Activated effector memory CD4-positive, alpha-beta T cell treated with Interleukin-2 at 50 U/mL for 16 hours (primary cell): ENCODE results near the gene PI4K2A.

ENCODE experiments used
- DNase-seq: peaks from one replicate; pipeline ENCODE4 v3.0.0-alpha.2; 2020

PI4K2A gene

DNA sequence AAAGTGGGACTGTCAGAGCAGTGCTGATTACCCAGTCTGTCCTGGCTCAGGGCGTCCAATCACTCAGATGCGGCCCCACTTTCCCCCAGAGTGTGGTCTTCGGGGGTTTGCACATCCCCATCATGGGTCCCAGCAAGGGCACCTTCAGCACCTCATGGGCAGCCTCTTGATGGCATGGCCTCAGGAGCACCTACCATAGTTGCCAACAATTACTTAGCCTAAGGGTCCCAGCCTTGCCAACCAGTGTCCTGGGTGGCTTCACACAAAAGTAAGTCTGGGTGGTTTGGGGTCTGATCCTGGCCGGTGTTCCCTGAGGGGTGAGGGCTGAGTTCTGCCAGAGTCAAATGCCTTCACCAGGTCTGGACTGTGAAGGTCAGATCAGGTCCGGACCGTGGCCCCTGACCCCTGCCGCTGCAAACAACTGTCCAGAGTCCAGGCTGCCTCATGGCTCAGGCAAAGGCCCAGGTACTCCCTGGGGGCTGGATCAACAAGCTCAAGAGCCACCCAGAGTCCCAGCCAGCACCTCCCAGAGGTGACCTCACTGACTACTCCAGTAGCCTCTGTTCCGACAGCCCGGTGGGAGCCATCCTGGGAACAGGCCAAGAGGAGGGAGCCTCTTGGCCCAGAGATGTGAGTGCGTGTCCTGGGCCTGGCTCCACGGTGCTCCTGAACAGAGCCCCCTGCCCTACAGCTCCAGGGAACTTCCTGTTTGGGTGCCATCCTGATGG is 66.8 kb downstream of the PI4K2A start:
- DNase-seq = no peak

DNA sequence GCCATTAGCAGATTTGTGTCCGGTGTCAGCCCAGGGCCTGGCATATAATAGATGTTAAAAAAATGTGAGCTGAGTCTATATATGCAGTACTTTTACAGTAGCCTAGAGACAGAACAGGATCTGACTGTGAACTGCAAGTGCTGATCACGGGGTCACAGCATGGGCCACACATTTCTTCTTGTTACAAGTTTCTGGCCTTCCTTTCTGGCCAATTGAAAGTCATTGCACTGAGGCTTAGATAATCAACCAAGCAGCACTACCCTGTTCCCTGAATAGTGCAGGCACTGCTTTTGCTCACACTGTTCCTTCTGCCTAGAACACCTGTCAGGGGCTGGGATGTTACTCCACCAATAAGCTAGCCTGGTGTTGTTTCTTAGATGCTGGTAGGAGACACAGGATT is 67.7 kb downstream of the PI4K2A start:
- no peak for DNase-seq

DNA sequence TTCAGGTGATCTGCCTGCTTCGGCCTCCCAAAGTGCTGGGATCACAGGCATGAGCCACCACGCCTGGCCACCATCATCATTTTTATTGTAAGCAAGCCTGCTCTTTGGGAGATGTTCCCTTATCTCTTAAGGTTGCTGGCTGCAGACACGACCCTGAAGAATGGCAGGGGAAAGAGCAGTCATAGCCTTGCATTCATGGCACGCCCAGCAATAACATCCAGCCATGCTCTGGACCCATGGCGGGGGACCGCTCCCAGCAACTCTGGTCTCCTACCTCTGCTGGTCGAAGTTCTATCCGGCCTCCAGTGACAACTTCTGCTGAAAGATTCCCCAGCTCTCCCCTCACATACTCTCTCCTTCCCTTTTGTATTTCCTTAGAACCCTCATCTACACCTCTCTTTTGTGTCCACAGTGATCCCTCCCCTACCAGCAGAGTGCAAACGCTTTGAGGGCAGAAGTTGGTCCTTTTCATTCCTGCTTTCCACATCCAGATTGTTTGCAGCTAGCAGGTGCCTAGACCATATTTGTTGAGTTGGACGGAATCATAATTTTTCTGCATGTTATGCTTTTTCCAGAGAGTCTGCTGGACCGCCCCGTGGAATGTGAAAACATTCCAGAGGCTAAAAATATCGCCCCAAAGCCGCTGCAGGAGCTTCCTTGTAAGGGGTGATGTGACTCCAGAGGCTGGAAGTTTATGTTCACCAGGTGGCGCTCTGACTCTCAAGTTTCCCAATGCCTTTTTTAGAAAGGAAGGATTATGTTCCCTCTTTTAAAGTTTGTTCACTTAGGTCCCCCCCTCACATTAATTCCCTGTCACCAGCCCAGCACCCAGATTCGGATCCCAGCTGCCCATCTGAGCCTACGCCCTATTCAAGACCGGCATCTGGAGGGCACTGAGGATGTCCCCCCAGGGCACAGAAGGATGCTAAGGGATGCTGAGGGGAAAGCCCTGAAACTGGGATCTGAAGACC is 68.8 kb downstream of the PI4K2A start:
- no peak for DNase-seq

DNA sequence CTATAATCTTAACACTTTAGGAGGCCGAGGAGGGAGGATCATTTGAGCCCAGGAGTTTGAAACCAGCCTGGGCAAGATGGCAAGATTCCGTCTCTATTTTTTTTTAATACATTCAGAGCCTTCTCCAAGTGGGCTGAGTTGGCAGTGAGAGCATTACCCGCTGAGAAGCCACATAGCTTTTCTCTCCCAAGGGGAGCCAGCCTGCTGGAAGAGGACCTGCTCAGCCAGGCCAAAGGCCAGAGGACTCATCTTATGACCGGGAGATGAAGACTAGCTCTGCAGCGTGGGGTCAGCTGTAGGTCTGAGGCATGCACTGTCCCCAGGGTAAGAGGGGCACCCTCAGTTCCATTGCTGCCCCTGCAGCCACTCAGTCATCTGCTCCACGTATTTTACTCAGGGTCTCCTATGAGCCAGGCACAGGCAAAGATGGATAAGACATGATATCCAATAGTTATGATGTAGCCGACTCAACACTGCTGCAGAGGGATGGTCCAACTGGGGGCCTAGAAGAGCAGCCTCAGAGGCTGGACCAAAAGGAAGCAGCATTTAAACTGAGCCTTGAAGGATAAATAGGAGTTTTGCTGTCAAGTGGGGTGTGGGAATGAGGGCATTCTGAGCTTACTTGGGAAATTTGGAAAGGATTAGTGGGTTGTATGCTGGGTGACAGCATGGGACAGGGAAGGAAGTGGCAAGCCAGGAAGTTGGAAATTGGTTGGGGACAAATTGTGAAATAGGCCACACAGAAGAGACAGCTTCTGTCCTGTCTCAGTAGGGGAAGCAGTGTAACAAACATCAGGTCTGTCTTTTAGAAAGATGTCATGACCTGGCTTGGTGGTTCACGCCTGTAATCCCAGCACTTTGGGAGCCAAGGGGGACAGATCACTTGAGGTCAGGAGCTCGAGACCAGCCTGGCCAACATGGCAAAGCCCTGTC is 71.4 kb downstream of the PI4K2A start:
- DNase-seq = no peak

DNA sequence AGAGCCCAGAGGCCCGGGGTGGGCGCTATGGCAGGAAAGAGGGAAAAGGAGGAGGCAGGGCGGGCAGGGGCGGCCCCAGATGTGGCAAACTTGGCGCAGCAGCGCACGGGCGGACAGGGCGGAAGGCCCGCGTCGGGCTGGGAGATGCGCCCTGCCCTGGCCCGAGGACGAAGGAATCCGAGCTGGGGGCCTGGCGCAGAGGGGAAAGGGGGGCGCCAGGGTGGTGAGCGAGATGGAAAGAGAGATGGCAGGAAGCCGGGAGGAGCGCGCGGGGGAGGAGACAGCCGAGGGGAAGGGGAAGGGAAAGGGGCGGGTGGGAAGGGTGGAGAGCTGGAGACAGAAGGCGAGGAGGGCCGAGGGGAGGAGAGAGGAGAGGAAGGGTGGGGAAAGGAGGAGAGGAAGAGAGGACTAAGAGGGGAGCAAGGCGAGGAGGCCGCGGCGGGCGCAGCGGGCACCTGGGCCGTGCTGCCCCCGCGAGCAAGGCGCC is 72.9 kb downstream of the PI4K2A start, which contains the start of gene MARVELD1:
MARVELD1 (plus strand) TSS at position 392 of the 487 bp plus-strand sequence. CDS start 147 bp downstream, outside the sequence.
- DNase-seq = no peak

DNA sequence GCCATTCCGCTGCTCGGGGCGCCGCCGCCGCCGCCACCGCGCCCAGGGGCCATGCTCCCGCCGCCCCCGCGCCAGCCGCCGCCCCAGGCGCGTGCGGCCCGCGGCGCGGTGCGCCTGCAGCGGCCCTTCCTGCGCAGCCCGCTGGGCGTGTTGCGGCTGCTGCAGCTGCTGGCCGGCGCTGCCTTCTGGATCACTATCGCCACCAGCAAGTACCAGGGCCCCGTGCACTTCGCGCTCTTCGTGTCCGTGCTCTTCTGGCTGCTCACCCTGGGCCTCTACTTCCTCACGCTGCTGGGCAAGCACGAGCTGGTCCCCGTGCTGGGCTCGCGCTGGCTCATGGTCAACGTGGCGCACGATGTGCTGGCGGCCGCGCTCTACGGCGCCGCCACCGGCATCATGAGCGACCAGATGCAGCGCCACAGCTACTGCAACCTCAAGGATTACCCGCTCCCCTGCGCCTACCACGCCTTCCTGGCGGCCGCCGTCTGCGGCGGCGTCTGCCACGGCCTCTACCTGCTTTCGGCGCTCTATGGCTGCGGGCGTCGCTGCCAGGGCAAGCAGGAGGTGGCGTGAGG is 73.4 kb downstream of the PI4K2A start:
- DNase-seq = peak; percentile 46

DNA sequence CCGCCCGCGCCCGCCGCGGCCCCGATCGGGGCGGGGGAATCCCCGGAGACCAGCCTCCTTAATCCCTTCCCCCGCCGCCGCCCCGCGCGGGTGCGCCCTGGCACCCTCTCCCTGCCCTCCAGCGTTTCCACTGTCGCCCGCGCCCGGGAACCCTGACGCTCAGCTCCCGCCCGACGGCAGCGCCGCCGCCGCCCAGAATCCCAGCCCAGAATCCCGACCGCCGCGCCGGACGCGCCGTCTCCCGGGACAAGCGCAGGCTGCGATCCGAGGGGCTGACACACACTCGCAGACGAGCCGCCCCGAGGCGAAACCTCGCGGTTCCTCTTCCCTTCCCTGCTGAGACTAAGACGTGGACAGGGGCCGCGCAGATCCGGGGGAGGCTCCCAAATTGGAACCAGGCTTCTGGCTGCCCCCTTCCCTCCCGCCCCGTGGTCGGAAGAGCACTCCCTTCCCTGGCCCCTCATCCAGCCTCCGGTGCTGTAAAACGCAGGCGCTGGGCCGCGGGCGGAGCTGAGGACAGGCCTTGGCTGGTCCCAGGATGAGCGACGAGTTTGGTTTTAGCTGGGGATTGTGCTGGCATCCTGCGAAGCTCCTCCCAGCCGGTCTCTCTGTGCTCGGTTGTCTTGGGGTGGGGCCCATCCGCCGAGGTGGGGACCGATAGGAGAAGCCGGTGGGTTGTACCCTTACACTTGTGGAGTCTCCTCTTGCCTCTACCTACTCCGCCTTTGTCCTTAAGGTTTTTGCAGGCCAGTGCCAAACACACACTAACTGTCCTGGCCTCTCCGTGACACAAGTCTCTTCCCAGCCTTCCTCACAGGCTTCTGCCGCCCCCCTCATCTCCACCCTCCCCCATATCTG is 74.2 kb downstream of the PI4K2A start:
- no peak for DNase-seq

DNA sequence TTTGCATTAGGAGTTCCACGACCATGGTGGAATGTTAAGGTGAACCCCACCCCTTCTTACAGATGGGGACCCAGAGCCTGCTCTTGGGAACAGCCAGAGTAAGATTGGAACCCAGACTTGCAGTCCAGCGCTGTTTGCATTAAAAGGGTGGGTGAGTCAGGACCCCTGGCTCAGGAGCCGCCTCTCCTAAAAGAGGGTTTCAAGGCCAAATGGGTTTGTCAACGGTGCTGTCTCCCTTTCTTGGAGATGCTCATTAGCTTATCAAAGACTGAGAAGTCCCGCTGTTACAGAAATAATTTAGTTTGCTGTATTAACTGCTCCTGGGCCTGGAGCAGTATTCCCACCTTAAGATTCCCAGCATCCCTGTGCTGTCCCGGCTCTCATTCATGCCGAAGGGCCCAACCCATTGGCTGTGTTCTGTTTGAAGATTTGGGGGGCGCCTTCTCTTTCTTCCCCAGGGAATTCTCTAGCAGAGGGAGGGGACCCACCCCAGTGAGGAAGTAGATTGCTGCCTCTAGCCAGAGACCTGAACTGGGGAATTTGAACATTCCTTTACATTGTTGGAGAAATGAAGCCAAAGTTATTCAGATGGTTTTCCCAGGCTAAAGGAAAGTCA is 74.9 kb downstream of the PI4K2A start:
- DNase-seq = no peak

DNA sequence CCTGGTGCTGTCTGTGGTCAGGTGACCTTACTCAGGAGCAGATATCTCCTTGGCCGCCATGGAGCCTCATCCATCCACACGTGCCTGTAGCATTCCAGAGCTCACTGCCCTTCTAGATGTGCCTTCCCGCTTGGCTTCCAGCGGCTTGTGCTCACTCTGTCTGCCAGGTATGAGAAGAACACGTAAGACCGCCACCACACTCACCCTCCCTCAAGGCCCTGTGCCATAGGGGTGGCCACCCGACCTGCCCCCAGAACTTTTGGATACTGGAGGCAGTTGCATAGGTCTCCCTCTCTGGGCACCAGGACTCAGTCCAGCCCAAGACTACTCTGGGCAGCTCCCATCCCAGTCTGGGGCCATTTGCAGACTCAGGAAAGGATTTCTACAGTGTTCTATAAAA is 77.2 kb downstream of the PI4K2A start:
- no peak for DNase-seq

DNA sequence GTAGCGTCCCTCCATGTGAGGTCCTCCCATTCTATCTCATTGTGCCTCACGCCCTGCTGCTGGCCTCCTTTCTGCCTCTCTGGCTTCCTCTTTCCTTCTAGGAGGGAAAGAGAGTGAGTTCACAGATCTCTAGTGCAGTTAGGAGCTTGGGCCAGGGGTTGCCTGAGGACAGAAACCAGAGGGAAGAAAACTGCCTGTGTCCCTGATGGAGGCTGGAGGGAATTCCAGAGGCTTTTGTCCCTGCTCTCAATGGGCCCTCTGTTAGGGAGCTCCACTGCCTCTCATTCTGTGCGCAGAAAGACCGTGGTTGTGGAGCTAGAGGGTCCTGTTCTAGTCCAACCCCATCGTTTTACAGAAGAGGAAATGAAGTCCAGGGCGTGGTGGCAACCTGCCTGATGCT is 77.7 kb downstream of the PI4K2A start:
- no peak for DNase-seq

DNA sequence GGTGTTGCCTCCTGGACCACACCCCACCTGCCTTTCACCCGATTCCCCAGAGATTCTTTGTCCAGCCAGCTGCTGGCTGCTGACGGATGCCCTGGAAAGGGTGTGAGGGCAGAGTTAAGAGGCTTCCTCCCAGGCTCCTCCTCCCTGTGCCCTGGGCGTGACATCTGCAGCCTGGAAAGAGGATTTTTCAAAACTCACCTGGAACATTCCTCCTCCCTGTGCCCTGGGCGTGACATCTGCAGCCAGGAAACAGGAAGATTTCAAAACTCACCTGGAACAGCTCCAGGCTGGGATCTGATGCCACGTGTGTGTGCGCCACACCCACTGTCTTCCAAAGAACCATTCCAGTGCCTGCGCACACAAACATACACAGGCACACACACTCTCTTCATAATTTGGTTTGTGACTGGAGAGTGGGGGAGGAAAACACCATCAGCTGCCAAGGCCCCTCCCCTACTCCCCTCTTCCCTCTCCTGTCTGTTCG is 78.2 kb downstream of the PI4K2A start:
- DNase-seq = no peak

DNA sequence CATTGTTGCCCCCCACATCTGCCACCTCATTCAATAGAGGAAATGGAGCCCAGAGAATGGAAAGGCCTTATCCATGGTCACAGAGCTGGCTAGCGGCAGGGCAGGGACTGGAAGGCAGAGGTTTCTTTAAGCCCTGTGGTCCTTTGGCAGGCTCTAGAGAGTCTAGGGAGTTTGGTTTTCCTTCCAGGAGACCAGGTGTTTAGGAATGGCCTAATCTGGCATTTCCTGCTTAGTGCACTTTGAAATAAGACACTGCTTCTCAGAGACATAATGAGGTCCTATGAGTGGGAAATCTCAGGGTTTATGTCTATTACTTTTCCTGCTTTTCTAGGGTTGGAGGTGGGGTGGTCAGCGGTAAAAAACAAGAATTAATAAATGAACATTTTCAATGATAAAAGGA is 79.1 kb downstream of the PI4K2A start:
- no peak for DNase-seq

DNA sequence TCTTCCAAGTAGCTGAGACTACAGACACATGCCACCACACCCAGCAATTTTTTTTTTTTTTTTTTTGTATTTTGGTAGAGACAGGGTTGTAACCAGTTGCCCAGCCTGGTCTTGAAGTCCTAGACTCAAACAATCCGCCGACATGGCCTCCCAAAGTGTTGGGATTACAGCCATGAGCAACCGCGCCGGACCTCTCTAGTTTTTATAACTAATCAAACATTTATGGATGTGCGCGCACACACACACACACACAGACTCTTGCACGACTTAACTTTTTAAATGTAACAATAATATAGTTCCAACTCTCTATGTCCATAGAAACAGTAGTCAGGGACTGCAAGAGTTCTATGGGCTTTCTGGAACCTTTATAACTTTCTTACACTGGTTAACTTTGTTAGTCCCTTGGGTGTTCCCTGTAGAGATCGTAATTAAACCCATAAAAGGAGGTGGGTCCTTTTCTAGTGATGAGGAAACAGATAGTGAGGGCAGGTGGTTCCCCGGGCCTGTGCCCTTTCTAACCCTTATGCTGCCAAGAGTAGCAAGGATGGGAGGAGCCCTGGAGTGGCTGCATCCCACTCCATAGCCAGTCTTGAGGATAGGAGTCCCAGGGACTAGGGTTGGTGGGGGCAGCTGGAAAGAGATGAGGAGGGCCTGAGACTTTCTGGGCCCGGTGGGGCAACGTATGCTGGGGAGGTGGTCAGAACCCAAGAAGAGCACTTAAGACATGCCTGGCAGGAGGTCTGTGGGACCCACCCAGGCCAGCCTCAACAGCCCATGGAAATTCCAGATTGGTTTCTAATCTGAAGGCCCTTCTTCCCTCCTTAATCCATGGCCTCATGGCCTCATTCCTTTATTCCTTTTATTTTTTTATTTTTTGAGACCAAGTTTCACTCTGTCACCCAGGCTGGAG is 81.7 kb downstream of the PI4K2A start:
- DNase-seq = no peak

DNA sequence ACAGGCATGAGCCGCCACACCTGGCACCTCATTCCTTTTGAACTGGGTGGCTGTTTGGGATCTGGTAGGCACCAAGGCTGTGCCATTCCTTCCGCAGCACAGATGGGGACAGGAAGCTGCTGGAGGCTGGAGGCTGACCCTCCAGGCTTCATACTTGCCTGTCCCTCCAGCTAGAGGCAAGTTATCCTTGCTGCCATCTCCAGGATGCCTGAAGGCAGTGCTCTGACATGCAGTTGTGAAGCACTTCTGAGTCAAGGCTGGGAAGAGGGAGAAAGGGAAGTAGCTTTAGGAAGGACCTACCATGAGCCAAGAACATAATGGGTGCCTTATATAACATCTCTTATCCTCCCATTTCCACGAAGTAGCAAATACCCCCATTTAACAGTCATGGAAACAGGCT is 82.5 kb downstream of the PI4K2A start:
- no peak for DNase-seq

DNA sequence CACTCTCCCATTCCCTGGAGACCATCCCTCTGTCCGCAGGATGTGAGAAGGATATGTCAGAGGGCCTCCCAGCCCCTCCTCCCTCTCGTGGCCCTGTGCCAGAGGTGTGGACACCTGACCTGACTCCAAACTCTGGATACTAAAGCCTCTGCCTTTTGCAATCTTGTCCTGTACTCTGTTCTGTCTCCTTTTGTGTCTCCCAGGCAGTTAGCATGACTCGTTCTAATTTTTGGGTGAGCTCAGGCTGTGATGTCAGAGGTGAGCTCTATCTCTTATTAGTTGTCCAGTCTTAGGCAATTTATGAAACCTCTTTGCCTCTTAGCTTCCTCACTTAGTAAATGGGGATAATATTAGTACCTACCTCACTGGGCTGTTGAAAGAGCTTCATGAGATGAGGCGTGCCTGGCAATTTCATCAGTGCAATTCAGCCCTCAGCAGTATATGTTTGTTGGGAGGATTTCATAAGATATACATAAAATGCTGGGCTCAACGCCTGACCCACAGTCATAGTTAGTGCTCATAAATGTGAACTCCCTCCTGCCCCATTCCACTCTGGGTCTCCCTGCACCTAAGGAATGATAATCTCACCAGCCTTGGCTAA is 84.0 kb downstream of the PI4K2A start:
- no peak for DNase-seq
